GM19455 (cell line): ENCODE results near the gene PRKCE.

Source experiments
- ATAC-seq: cut with Tn5 transposase; IDR thresholded peaks from one replicate; pipeline ENCODE4 v1.9.1; 2021; ENCODE audit not compliant: unreplicated experiment

The PRKCE gene

DNA sequence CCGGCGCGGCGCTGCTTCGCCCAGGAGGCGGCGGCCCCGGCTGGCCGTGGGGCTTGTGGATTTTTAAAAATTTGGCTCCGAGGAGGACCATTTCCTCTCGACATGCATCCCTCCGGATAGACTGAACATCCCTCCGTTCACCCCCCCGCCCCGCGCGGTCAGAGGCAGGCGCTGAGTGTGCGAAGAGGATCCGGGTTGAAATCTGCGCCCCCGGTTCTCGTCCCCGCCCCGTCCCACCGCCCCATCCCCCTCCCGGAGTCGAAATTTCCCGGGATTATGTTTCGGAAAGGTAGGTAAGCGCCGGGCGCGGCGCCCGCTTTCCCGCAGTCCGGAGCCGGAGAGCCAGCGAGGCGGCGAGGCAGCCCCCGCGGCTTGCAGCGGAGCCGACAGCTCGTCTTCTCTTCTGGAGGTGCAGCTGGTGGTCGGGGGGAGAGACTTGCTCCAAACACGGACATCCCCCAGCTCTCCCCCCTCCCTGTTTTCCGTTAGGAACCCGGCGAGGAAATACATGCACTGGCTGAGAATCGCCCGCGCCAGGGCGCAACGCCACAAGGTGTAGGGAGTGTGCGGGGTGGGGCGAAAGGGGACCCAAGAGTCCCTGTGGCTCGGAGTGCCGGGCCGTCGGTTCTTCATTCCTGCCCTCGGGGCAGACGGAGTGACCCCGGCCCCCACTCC, at the start of gene PRKCE:
TSS of gene PRKCE (plus strand) at position 261 of the 675 bp plus-strand sequence.
- peak; percentile 29 for ATAC-seq

DNA sequence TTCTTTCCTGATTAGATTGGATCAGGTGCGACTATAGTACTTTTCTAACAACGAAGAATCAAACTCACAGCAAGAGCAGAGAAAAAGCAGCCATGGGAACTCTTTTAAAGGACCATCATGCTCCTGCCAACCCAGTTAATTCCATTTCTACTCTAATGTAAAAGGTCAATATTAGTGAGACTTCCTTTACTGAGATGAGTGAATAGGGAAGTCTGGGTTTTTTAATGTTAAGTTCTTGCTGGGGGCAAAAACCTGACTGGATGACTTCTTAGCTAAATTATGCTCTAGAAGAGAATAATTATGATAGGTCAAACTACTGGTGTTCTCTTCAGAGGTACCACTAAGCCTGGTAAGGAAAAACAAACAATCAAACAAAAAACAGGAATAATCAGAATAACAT, 48.9 kb upstream of the PRKCE start:
- no peak for ATAC-seq

DNA sequence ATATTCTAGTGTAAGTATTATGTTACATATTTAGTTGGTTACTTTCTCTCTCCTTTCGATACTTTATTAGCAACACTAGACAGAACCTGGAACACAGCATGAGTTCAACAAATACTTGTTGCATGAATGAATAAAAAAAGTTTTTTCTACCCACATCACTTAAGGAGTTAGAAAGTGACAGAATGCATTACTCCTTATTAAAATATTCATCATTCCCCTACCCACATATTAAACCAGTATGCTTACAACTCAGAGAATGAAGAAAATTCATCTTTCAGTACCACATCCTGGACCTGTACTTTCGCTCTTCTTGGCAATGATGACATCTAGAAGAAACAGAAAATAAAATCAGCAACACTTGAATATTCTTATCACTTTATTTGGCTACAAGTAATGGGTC, 46.4 kb upstream of the PRKCE start:
- ATAC-seq = no peak

DNA sequence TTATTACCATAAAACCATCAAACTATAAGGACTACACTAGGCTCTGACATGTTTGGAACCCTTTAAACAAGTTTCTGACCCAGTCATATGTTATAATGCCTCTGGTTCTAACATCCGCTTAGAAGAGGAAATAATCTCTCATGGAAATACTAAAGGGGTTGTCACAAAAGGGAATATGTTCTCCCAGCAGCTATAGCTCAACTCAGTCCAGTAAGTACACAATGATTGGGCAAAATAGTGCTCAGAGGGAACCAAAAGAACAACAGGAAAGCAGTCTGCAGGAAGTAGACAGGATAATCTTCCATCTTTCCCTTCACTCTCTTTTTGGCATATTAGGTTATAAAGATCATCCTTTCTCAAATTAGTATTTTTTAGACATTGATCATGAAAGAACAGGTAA, 44.7 kb upstream of the PRKCE start:
- ATAC-seq = no peak

DNA sequence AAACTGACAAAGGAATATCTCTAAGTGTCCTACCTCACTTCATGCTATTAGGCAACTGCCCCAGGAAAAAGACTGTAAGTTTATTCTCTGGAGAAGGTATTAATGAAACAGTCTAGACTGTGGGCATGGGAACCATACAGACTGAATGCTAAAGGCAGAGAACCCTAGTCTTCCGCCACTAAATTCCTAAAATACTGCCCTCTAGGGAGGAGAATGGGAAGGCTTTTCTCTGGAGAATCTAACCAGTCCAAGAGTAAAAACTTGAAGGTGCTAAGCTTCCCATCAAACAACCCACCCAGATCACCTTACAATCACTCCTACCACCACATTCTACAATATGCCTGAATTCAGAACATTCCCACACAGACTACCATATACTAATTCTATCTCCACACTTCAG, 43.8 kb upstream of the PRKCE start:
- no peak for ATAC-seq

DNA sequence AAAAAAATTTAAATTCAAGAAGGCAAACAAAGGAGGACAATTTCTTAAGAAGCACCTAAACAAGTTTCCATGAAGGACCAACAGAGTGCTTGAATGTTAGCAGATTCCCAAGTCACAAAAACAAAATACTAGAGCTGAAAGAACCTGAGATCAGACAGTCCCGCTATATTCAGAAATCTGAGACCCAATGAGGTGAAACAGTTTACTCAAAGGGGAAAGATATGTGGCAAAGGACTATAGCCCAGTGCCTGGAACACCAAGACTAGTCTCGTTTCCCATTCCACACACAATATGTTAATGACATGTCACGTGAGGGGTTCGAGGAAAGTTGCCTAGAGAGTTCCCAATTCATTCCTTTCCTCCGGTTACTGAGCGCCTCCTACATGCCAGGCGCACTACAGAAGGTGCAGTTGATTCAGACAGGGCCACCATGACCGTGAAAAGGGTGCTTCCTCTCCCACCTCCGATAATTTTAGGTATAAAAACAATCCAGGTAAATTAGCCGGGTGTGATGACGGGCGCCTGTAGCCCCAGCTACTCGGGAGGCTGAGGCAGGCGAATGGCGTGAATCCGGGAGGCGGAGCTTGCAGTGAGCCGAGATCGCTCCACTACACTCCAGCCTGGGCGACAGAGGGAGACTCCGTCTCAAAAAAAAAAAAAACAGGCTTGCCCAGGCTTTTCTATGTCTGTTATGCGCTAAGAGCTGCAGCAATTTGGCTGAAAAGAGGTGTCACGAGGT, 41.0 kb upstream of the PRKCE start:
- ATAC-seq = peak; percentile 56

DNA sequence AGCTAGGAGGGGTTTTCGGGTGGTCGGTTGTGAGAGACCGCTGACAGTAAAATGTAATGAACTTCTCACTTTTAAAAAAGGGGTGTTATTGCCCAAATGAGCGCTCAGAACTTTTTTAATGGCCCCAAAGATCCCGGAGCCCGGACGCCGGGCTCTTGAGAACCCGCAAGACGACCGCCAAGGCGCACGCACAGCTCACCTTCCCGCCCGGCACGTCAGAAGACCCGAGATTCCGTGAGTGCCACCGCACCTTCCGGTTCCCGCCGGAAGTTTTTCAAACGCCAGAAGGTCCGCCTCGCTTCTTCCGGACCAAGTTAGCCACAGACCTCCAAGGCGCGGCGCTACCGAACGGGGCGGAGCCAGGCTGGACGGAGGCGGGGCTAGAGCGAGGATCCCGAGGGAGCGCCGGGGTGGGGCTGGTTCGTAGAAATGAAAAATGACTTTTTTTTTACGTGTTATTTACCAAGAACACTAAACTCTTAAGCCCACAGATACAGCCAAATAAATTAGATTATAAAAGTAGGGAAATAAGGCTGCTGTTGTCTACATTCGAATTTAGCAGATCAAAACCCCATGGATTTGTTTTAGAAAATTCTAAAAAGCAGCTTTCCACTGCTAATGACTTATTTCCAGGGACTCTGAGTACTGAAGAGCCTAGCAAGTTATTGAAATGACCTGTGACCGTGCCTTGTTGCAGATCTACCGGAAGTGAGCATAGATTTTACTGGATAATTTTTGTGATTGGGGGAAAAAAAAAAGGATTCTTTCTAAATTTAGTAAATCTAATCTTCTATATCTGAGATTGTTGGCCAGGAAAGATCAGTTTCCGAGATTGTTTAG, 40.2 kb upstream of the PRKCE start, which contains the start of gene SRBD1:
TSS of gene SRBD1 (minus strand) at position 248 of the 840 bp plus-strand sequence. CDS start 5,826 bp downstream, outside the sequence.
- ATAC-seq = peak; percentile 87

DNA sequence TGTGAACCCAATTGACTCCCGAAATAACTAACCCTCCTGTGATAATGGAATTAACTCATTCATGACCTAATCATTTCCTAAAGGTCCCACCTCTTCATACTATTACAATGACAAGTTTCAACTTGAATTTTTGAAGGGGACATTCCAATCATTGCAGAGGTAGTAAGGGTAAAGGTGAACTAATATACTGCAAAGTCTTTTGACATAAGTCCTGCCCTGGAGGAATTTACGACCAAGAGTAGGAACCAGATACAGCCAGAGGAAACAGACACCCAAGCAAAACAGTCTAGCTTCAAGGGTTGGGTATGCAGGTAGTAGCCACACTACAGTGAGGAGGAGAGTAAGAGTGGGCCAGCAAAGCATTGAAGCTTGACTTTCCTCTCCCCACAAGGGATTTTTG, 39.2 kb upstream of the PRKCE start:
- ATAC-seq = no peak

DNA sequence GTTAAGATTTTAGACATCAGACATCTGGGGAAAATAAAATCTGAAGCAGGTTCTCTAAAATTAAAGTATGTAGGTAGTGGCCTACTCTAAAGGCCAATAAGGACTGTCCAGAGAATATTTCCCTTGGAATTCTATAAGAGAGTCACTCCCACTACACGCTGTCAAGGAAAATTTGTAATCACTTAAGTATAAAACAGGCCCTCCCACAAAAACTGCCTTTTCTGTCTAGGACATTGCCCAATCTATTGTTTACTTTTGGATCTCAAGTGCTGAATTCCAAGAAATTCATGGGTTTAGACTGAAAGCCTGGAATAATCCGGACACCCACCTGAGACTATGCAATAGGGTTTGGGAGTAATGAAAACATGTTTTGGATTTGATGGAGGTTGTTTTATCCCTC, 38.7 kb upstream of the PRKCE start:
- ATAC-seq = no peak

DNA sequence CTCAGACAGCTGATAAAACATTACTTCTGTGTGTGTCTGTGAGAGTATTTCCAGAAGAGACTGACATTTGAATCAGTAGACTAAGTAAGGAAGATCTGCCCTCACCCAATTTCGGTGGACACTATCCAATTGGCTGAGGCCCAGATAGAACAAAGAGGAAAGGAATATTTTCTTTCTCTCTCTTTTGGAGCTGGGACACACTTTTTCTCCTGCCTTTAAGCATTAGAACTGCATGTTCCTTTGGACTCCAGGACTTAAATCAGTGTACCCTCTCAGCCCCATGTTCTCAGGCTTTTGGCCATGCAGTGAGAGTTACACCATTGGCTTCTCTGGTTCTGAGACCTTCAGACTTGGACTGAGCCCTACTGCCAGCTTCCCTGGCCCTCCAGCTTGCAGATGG, 37.1 kb upstream of the PRKCE start:
- no peak for ATAC-seq

DNA sequence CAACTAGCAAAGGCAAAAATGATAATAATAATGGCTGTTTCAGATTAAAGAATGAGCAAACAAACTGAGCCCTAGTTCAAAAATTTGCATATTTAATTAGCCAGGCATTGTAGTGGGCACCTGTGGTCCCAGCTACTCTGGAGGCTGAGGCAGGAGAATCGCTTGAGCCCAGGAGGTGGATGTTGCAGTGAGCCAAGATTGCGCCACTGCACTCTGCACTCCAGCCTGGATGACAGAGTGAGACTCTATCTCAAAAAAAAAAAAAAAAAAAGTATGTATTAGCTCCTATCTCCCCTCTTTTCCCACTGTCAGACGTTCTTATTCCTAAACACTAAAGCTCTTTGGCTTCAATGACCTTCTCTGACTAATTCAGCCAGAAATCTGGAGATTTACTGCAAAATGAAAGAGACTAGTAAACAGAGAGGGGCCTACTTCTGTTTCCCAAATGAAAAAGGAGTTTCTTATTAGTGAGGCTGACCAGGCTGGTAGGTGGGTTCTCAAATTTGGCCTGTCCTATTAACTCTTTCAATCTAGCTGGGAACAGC, 36.5 kb upstream of the PRKCE start:
- ATAC-seq = no peak

DNA sequence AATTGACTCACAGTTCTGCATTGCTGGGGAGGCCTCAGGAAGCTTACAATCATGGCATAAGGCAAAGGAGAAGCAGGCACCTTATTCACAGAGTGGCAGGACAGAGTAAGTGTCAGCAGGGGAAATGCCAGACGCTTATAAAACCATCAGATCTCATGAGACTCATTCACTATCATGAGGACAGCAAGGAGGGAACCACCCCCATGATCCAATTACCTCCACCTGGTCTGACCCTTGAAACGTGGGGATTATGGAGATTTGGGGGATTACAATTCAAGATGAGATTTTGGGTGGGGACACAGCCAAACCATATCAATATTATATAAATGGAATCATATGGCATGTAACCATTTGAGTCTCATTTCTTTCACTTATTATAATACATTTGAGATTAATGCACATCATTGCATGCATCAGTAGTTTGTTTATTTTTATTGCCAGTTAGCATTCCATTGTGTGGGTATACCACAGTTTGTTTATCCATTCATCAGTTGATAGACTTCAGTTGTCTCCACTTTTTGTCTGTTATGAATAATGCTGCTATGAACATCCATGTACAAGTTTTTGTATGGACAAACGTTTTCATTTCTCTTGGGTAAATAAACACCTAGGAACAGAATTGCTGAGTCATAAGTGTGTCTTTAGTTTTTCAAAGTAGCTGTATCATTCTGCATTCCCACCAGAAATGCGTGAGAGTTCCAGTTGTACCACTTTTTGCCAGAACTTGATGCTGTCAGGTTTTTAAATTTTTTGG, 34.6 kb upstream of the PRKCE start:
- ATAC-seq = no peak

DNA sequence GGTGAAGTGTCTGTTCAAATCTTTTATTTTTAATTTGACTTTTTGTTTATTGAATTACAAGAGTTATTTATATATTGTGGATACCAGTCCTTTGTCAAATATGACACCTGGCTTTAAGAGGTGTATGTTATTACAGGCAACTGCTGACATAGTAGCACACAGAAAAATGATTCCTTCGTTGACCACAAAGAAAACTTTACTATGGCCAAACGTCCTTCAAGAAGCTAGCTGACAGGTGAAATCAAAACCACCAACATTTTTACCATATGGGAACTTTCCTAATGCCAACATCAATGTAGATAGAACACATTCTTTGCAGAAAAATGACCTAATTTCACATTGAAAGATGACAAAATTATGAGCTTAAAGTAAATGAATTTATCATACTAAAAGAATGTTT, 34.0 kb upstream of the PRKCE start:
- no peak for ATAC-seq

DNA sequence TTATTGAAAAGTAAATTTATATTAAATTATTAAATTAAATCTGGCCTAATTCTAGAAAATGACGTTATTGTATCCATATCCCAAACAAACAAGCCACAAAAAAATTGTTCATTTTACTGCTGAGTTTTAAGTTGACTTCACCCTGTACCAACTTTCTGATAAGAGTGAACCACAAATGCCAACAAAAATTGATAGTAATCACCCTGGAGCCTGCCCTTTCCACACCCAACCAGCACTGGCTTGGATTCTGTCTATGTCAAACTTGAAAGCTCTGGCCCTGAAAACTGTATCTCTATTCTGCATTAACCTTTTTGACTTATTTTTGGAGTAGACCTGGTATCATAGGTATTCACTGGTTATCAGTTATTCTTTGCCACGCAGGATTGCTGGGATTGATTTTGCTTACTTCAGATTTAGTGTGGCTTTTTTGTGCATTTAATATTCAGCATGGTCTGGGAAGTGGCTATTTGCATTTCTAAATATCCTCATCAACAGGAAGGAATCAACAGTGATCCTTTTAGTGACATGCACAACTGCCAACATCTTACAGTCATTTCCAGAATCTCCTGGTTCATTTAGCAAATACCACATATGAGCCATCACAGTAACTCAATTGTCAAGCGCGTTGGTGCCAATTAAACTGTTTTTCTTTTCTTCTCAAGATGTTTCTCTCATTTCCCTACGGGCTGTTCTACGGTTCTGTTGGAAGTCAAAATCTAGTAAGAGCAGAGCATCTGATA, 29.0 kb upstream of the PRKCE start:
- no peak for ATAC-seq

DNA sequence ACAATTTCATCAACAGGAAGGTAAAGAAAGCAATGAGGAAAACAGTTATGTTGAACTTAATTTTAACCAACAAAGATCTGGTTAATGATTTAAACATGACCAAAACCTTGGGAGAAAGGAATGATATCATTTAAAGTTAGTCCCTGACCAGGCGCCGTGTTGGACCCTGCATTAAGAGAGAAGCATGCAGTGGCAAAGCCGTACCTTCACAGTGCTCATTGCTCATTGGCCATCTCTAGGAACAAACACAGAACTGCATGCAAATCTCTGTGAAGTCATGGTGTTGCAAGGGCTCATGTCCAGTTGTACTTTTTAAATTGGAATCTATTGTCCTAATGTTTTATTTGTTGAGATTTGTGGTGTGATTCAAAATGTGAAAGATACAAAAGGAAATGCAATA, 28.4 kb upstream of the PRKCE start:
- ATAC-seq = no peak

DNA sequence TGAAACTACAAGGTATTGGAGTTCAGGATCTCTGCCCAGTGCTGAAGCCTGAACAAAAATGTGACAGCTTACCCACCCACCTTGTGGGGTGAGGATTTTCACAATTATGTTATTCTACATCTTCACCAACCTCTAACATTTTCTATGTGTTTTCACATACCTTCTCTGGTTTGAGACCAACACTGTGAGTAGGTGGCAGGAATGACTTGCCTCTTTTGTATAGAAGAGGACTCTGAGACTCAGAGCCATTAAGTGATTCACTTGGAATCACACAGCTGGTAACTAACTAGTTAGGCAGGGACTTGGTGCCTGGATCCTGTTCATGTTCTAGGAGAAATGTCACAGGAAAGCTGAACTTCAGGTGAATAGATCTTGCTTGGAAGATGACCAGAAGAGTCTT, 25.7 kb upstream of the PRKCE start:
- ATAC-seq = no peak

DNA sequence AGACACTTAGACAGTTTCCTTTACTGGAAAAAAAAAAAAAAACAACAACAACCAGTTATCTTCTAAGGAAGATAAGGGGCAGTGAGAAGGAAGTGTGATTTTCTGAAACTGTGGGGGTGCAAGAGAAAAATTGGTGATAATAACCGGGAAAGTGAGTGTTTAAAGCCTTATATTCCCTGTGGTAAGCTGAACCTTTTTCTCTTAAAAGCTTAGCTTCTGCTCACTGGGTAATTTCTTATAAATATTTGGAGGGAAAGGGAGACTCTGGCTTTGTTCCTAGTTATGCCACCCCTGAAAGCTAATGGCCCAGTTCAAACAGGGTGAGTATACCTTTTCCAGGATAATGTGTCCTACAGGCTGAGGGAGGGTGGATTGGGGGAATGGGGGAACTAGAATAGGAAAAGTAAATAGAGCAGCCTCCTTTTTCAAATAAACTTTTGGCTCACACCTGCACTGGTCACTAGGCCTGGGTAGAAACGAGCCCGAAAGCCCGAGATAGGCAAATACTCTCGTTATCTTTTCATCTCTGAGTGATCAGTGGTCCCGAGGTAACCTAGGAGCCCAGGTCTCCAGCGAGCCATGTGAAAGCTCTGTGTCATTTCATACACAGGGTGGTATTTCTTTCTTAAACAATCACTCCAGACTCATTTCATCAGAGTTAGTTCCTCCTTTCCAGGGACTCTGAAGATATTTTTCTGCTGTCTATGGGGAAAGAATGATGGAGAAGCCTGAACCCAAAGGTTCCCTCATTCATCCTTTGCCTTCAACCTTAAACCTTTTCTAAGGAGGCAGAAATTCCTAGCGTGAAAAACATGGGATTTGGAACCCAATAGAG, 24.9 kb upstream of the PRKCE start:
- ATAC-seq = no peak

DNA sequence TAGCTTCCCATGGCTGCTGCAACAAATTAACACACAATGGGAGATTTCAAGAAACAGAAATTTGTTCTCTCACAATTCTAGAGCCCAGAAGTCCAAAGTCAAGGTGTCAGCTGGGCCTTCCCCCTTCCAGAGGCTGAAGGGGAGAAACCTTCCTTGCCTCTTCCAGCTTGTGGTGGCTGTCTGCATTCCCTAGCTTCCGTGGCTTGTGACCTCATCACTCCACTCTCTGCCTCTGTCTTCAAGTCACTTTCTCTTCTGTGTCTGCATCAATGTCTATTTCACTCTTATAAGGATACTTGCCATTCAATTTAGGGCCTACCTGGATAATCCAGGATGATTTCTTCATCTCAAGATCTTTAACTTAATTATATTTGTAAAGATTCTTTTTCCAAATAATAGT, 23.6 kb upstream of the PRKCE start:
- no peak for ATAC-seq

DNA sequence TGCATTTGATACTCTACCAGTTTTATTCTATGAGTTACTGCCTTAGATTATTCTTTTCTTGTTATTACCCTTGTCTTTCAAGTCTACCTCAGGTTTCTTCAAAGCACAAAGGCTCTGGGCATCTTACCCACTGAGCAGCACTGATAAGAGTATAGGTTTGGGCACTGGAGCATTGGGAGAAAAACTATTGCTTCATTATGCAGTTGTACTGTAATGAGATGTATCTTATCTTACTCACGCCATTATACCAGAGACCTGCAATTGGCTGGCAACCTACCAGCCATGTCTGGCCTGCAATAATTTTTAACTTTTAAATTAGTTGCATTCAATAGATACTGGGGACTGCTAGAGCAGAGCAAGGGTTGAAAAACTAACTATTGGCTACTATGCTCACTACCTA, 21.5 kb upstream of the PRKCE start:
- ATAC-seq = no peak
